Raji (cell line): ENCODE results near the gene TUBB3.

ENCODE experiments used
- POLR2A ChIP-seq: IDR thresholded peaks from 2 replicates; pipeline ENCODE4 v1.6.1; 2011; ENCODE audit warnings: low read depth, low read length, control low read depth; ENCODE audit not compliant: insufficient read depth

TUBB3 gene

DNA sequence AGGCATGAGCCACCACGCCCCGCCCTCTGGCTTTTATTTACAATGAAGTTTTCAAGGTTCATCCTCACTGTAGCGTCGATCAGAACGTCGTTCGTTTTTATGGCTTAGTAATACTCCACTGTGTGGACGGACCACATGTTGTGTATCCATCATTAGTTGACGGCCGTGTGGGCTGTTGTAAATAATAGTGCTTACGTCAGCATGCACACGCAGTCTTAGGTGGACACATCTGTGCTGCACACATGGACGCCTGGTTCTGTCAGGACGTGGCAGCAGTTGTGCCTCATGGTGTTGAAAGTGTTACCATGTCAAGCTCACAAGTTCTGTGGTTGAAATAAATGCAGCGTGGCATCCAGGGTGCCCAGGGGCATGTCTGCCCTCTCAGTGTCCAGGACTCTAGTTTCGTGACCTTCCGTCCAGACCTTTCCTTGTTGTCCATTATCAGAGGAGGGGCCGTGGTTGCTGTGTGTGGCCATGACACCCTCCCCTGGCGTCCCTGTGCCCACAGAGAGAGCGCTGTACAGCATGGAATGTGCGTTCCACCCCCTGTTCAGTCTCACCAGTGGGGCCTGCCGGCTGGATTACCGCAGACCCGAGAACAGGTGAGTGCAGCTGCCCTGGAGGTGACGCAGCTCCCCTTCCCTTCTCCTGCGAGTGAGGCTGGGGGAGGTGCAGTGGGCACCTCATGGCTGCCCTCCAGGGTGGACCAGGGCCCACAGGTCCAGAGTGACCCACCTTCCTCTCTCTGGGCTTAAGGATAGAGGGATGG lies 27.5 kb upstream of the TUBB3 start:
- TF ChIP-seq POLR2A: no peak

DNA sequence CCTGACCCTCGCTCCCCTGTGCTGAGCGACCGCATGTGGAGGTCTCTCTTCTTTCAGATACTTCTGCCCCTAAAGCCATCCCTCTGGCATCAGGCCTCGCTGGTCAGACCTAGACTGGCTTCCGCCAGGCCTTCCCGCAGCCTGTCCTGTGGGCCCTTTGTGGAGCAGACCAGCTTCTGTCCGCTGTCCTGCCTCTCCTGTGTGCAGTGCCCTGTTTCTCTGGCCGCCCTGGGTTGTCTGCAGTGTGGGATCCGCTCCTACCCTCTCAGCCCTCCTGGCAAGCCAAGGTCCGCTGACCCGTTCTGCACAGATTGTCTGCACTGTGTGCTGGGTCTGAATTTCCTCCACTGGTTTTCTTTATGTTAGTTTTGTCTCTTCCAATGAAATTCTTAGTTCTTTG lies 25.9 kb upstream of the TUBB3 start:
- no peak for TF ChIP-seq POLR2A

DNA sequence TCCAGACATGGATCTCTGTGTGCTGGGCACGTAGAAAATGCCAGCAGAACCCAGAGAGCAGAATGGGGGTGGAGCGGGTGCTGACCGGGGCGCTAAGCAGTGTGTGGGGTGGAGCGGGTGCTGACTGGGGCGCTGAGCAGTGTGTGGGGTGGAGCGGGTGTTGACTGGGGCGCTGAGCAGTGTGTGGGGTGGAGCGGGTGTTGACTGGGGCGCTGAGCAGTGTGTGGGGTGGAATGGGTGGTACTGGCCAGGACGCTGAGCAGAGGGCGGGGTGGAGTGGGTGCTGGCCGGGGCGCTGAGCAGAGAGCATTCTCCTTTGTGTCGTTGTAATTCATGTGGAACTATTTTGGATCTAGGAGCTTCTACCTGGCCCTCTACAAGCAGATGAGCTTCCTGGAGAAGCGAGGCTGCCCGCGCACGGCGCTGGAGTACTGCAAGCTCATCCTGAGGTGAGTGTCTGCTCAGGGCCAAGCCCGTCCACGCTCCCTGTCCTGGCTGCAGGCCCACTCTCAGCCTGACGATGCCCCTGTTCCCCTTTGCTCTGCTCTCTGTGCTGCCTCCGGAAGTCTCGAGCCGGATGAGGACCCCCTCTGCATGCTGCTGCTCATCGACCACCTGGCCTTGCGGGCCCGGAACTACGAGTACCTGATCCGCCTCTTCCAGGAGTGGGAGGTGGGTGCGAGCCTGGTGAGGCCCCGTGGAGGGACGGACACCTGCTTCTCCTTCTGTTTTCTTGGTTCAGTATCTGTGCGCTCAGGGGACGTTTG lies 24.8 kb upstream of the TUBB3 start:
- no peak for TF ChIP-seq POLR2A

DNA sequence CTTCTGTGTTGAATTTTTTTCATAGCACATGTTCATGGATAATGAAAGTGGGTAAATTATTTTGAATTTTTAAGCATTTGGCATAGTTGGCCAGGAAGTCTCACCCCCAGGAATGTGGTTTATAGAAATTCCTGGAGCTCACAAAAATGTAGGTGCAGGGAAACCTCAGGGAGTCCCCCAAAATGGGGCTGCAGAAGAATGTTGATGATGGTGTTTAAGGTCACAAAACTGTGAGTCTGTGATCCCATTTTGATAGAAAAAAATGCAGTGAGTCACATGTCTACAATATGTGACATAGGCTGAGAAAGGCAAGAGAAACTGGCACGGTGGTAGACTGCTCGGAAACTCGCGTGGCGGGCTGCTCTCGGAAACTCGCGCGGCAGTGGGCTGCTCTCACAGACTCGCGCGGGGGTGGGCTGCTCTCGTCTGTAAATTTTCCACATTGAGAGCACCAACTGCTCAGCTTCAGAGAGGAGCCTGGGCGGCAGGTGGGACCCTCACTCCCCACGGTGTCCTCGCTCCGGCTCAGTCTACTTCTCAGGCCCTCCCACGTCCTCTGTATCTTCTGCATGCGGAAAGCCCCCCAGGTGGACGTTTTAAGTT lies 23.2 kb upstream of the TUBB3 start:
- TF ChIP-seq POLR2A: no peak

DNA sequence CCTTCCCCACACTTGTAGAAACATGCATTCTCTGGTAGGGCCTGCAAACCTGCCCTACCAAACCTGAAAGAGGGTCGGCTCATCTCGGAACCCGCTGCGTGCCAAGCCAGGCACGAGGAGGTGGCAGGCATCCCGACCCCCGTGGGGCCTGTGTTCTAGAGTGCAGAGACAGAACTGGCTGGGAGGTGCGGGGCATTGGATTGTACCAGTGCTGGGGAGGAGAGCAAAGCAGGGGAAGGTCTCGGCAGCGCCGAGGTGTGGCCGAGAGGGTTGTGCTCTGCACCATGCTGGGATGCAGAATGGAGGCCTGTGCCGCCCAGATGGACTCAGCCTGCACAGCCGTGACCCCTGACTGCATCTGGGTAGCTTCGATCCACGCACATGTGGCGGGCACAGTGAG lies 22.3 kb upstream of the TUBB3 start:
- no peak for TF ChIP-seq POLR2A

GRCh38 chr16:89902980-89903379 lies 20.2 kb upstream of the TUBB3 start:
- no peak for TF ChIP-seq POLR2A

- TF ChIP-seq POLR2A: no peak
These were observed 19.1 kb upstream of the TUBB3 start for GRCh38 chr16:89903908-89904515.

DNA sequence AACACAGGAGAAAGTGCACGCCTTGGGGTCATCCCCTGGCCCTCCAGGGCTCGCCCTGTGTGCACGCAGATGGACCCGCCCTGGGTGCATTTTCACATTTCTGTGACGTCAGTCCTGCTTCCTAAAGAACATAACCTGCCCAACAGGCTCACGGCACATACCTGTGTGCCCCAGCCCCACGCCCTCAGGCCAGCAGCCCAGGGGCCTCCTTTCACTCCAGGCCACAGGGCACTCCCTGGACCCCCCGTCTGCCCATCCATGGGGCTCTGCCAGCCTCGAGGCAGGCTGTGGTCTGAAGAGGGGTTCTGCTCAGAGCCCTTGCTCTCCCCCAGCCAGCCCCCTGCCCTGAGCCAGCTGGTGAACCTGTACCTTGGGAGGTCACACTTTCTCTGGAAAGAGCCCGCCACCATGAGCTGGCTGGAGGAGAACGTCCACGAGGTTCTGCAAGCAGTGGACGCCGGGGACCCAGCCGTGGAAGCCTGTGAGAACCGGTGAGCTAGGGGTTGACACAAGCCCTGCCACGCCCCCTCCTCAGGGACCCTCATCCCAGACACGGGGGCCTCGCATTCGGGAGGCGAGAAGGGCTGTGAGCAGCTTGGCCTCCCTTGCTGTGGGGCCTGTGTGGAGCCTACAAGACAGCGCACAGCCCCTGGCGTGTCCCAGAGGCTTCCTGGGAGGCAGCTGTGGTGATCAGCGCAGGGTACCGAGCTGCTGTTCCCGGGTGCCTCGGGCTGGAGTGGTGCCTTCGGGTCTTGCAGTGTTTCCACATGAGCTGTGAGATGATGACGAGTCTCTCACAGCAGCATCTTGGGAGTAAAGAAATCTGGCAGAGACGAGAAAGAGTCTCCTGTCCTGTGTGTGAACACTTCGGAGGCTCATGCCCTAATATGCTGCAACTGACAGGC lies 18.3 kb upstream of the TUBB3 start:
- no peak for TF ChIP-seq POLR2A

GRCh38 chr16:89905511-89906139 lies 17.5 kb upstream of the TUBB3 start:
- no peak for TF ChIP-seq POLR2A

GRCh38 chr16:89906140-89907025 lies 16.8 kb upstream of the TUBB3 start:
- no peak for TF ChIP-seq POLR2A

- no peak for TF ChIP-seq POLR2A
These were observed 15.9 kb upstream of the TUBB3 start for GRCh38 chr16:89907055-89907814.

- no peak for TF ChIP-seq POLR2A
These were observed 14.9 kb upstream of the TUBB3 start for GRCh38 chr16:89908236-89908635.
